ENCODE results near the gene NLGN2. TPM values are rescaled to one million over a fixed set of nuclear protein-coding genes. Genes with fewer than 3 reads are reported as not detected.

Gene NLGN2
- total RNA-seq, 1 experiment from 2014 or later = 16.5 TPM

DNA sequence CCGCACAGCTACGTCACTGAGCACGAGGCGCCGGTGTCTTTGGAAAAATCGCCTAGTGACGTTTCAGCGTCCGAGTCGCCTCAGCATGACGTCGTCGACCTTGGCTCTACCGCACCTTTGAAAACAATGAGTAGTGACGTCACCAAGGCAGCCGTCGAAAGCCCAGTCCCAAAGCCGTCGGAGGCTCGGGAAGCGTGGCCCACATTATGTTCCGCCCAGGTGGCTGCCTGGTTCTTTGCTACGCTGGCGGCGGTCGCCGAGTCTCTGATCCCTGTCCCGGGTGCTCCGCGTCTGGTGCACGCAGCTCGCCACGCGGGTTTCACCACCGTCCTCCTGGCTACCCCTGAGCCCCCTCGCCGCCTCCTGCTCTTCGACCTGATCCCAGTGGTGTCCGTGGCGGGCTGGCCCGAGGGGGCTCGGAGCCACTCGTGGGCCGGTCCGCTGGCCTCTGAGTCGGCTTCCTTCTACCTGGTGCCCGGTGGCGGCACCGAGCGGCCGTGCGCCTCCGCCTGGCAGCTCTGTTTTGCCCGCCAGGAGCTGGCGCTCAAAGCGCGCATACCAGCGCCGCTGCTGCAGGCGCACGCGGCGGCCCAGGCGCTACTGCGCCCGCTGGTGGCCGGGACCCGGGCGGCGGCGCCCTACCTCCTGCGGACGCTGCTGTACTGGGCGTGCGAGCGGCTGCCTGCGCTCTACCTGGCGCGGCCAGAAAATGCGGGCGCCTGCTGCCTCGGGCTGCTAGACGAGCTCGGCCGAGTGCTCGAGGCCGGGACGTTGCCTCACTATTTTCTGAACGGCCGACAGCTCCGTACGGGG lies 29.1 kb downstream of the NLGN2 start:
- peak; percentile 77 for DNase-seq (ENCODE audit: low read depth)

DNA sequence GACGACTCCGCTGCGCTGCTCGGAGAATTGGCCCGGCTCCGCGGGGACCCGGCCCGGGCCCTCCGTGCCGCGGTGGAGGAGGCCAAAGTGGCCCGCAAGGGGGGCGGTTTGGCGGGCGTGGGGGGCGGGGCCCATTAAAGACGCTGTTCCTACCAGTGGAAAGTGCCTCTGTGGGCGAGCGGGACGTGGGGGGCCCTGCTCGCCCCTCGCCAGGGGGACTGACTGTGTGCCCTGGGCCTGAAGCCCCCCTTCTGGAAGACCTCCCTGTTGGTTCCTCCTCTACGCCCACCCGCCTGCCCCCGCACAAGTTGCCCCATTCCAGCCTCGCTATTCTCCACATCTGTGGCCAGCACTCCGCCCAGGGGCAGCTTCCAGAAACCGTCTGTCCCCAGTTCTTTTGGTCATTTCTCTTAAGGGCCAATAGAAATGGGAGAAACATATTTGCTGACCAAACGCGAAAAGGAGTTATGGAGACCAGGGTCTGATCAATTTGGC lies 29.8 kb downstream of the NLGN2 start:
- DNase-seq (ENCODE audit: low read depth) = no peak

DNA sequence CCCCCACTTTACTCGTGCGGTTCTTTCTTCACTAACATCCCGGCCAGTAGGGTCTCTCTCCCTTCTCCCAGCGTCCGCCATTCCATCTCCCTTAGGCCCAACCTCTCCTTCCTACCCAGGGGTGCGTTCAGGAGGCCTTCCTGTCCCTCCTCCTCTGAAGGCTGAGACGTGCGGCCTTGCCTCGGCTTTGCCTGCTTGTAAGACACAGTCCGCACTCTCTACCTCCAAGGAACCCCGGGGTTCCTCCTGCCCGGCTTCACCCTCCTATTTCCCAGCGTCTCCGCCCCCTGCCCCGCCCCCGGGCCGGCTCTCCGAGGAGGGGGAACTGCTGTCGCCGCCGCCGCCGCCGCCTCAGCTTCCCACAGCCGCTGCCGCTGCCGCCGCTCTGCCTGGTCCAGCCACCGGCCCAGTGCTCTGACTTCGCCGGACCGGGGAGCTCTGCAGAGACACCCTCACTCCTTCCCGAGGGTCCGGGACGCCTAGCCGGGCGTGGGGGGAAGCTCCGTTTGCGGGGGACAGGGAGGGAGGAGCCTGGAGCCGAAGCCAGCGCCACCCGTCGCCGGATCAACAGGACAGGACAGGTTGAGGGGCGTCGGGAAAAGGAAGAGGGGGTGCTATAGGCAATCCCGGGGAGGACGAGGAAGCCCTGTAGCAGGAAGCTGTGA lies 30.4 kb downstream of the NLGN2 start:
- DNase-seq (ENCODE audit: low read depth) = no peak

DNA sequence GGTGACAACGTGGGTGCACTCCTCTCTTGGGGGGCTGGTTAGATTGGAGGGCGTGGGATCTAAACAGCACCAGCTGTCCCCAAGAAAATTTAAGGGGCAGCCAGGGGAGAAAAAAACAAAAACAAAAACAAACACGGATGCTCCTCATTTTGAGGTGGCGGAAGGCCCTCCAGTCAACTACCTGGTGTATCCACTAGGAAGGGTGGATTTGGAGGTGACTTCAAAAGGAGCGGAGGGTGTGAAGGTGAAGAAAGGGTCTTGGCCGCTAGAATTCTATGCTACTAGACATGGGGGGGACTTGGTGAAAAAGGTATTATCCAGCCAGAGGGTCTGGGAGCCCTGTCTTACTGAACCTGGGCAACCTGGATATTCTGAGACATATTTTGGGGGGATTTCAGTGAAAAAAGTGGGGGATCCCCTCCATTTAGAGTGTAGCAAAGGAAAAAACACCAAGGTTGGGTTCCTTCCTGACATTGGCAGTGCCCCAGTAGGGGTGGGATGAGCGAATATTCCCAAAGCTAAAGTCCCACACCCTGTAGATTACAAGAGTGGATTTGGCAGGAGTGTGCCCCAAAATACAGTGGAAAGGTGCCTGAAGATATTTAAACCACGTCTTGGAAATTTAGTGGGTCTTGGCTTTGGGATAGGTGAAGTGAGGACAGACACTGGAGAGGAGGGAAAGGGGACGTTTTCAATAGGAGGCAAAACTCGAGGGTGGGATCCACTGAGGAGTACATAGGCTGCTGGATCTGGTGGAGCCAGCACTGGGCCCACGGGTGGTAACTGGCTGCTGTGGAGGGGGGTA lies 31.2 kb downstream of the NLGN2 start:
- no peak for DNase-seq (ENCODE audit: low read depth)

DNA sequence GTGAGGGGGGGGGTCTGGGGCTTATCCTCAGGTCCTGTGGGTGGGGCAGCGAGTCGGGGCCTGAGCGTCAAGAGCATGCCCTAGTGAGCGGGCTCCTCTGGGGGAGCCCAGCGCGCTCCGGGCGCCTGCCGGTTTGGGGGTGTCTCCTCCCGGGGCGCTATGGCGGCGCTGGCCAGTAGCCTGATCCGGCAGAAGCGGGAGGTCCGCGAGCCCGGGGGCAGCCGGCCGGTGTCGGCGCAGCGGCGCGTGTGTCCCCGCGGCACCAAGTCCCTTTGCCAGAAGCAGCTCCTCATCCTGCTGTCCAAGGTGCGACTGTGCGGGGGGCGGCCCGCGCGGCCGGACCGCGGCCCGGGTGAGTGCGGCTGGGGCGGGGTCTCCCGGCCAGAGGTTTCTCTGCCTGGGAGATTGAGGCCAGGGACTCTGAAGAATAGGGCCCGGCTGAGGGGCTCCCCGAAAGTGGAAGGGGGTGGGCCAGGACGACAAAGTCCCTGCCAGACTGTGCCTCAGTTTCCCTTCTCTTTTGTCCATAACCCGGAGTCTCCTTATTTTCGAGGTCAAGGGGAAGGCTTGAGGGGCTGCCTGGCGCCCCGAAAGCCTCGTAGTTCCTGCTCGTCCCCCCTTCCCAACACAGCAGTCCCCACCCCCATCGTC lies 31.9 kb downstream of the NLGN2 start, which contains the start of gene FGF11:
FGF11 (plus strand) TSS at position 51 of the 651 bp plus-strand sequence; CDS start at position 160, 109 bp downstream.
- DNase-seq (ENCODE audit: low read depth) = no peak

DNA sequence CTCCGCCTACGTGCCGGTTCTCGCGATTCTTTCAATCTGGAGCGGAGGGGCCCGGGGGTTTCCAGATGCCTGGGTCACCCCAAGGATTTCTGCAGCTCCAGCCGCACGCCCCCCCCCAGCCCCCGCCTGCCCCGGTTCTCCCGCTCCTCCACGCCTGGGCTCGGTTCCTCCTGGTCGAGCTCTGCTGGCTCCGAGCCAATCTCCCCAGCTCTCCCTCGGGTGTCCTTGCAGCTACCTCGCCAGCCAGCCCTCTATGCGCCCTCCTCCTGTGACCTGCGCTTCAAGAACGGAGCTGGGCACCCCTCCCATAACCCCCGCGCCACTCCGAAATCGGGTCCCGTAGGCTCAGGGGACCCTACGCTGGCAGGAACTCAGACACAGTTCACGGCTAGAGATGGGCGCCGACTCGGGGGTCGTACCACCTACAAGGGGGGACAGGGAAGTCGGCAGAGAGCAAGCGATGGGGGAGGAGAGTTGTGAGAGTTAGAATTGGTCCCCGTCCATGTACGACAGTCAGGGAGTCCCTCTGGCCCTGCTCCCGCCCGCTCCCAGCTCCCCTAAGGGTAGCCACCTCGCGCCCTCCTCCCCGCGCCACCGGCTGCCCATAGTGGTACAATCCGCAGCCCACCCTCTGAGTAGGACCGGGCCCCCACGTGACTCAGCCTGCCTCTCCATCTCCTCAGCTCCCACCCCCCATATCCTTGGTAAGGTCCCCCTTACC lies 32.6 kb downstream of the NLGN2 start:
- DNase-seq (ENCODE audit: low read depth) = peak; percentile 62

DNA sequence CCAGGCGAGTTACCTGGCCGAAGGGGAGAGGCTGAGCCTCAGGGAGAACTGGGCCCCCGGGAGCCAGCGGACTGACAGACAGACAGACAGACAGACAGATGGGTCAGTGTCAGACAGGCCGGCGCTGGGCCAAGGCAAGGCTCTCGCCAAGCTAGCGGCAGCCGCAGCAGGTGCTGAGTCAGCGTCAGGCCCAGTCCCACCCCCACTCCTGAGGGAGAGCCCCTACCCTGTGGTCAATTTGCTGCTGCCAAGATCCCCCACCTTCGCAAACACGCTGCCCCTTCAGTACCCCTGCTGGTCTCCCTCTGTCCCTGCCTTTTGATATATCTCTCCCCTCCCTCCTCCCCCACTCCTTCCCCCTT lies 33.2 kb downstream of the NLGN2 start:
- DNase-seq (ENCODE audit: low read depth) = peak; percentile 53

DNA sequence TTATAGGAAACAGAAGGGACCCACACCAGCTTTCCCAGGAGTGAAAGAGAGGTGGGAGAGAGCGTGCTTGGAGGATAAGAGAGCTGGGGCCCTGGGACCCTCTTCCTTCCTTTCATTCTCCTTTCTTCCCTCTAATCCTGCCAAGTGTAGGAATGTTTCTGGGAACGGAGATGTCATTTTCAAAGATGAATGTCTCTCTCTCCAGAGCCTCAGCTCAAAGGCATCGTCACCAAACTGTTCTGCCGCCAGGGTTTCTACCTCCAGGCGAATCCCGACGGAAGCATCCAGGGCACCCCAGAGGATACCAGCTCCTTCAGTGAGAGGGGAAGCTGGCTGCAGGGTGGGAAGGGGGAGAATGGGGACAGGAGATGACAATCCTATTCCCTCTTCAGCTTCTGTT lies 33.6 kb downstream of the NLGN2 start:
- DNase-seq (ENCODE audit: low read depth) = no peak

DNA sequence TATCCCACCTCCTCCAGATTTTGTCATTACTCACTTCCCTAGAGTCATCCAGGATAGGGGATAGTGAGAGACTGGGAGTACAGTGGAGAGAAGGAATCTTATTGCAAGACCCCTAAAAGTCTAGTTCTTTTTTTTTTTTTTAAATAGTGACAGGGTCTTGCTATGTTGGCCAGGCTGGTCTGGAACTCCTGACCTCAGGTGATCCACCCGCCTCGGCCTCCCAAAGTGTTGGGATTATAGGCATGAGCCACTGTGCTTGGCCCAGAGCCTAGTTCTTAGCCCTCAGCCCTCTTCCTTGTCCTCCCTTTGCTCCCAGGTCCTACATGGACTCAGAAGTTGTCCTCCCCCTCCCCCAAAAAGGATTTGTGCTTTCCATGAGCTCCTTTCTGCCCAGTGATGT lies 34.5 kb downstream of the NLGN2 start:
- DNase-seq (ENCODE audit: low read depth) = no peak

DNA sequence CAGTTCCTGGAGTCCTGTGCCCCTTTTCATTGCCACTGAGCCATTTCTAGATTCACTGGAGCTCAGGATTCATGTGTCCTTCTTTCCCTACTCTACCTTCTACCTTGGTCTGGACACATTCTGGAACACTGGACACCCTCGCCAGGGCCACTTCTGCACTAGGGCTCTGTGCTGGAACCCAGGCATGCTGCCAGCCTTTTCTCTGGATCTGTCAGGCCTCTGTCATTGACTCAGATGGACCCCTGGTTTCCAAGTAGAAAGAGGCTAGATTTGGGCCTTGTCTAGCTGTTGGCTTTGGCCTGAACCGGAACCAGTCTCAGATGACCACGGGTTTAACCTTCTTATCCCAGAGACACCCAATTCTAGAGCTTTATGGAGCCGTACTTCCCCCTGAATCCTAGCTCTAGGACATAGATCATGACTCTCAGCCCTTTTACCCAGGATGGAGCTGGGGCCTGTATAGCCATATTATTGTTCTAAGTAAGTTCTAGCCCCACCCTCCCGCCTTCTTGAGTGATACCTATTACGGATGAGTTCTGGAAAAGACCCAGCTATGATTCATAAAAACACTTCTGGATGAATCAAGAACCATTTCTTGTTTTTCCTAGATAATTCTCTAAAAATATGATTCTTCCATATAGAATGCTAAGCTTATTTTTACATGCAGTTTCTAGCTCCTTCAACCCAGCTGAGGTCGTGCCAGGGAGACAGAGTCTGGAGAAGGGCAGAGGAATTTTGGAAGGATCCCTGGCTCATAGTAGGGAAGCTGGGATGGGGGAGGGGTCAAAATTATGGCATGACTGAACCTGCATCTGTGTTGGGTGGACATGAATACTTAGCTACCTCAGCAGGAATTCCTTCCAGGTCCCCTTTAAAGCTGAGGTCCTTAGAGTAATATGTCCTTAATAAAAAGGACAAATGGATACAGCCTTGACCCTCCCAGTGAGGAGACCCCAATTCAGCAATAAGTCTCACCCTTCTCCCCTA lies 36.1 kb downstream of the NLGN2 start:
- peak; percentile 56 for DNase-seq (ENCODE audit: low read depth)

DNA sequence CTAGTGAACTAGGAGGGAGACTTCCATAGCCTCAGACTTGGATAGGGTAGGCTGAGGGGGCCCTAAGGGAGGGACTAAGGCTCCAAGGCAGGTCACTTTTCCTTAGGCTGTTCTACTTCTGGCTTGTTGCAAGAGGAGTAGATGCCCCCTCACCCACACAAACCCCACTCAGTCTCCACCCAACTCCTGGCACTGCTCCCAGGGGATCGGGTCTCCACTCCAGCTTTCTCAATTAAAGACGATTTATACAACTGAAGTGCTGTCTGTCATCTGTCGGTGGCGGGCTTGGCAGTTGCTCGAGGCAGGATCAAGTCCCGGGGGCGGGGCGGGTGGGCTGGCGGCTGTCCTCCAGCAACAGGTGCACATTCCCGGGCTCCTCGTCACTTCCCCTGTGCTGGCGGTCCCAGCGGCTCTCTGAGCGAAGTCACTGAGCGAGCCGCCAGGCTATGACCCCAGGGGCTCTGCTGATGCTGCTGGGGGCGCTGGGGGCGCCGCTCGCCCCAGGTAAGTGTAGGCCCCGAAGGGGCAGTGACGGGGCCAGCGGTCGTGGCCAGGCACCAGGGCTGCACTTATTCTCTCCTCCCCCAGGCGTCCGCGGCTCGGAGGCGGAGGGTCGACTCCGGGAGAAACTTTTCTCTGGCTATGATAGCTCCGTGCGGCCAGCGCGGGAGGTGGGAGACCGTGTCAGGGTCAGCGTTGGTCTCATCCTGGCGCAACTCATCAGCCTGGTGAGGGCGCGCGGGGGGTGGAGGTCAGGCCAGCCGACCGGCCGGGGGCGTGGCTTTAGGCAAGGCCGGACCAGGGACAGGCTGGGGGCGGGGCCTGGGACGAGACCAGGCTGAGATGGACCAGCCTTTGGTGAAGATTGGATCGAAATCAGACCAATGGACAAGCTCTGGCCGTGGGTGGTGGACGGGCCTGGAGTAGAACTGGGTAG lies 37.3 kb downstream of the NLGN2 start, which contains the start of gene CHRNB1:
CHRNB1 (plus strand) TSS at position 380 of the 937 bp plus-strand sequence; CDS start at position 447, 67 bp downstream.
- peak; percentile 61 for DNase-seq (ENCODE audit: low read depth)

DNA sequence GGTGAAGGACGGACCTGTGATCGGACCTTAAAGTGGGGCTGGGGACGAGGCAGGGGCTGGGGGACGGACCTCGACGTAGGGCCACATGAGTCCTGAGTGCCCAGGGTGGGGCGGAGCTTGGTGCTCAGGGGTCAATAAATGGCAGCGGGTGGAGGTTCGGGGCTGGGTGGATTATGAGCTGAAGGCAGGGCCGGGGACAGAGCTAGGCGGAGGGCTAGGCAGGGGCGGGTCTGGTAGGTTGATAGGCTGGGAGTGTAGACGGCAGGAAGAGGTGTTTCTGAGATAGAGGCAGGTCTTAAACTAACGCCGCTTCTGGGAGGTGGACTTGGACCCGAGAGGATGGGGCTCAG lies 37.9 kb downstream of the NLGN2 start:
- DNase-seq (ENCODE audit: low read depth) = no peak

DNA sequence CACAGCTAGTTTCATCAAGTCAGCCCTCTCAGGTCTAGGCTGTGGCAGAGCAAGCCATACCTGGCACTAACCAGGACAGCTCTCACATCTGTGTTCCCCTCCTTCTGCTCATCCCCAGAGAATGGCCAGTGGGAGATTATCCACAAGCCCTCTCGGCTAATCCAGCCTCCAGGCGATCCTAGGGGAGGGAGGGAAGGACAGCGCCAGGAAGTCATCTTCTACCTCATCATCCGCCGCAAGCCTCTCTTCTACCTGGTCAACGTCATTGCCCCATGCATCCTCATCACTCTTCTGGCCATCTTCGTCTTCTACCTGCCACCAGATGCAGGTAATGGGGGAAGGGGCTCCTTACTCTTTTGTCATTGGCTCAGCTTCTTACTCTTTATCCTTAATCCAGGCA lies 40.8 kb downstream of the NLGN2 start:
- no peak for DNase-seq (ENCODE audit: low read depth)

DNA sequence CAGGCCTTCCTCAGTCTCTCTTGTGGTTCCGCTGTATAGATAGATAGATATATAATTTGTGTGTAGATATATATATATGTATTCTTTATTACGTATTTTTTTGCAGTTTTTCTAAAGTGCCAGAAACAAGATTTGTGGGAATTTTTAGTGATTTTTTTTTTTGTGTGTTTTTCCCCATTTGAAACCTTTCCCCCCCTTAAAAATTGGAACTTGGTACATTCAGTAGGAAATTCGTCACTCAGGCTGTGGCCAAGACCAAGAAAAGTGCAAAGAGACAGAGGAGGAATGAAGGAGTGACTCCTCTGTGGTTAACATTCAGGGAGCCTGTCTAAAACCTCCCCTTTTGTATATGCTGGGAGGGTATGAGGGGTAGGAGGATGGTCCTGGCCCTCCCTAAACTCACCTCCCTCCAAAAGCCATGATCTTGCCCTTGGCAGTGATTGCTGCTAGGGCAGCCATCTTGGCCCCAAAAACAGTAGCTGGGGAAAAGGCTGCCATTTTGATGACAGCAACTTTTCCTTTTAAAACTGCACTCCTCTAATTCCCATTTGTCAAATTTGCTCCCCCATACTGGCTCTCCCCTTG lies 52.4 kb downstream of the NLGN2 start:
- no peak for DNase-seq (ENCODE audit: low read depth)

DNA sequence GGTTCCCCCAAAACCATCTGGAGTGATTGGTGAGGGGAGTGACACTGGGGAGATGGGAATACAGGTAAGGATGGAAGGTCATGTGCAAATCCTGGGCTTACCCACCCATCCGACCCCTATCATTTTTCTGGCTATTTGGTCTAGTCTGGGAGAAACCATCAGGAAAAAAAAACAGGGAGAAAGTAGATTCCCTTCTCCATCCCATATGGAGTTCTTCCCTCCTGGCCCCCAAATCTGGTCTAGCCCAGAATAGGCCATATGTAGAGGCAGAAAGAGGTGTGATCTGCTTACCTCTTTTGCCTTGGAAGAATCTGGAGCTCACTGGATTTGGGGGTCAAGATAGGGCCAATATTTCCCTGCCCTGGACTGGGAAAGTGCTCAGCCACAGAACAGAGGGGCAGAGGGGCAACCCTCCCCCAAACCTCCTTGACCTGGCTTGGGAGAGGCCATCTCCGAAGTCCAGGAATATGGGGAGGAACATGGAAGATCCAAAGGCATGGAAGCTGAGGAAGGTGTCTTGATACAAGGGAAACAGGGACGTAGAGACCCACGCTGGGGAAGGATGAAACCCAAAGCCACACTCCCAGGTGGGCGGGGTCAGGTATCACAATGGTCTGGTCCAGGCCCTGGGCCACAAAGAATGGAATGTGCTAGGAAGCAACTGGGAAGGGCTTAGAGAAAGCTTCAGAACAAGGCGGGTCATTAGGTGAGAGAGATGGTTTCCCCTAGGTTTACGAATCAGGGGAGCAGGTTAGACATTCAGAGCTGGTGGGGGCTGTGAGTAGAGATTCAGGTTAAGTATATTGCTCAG lies 53.4 kb downstream of the NLGN2 start:
- no peak for DNase-seq (ENCODE audit: low read depth)

DNA sequence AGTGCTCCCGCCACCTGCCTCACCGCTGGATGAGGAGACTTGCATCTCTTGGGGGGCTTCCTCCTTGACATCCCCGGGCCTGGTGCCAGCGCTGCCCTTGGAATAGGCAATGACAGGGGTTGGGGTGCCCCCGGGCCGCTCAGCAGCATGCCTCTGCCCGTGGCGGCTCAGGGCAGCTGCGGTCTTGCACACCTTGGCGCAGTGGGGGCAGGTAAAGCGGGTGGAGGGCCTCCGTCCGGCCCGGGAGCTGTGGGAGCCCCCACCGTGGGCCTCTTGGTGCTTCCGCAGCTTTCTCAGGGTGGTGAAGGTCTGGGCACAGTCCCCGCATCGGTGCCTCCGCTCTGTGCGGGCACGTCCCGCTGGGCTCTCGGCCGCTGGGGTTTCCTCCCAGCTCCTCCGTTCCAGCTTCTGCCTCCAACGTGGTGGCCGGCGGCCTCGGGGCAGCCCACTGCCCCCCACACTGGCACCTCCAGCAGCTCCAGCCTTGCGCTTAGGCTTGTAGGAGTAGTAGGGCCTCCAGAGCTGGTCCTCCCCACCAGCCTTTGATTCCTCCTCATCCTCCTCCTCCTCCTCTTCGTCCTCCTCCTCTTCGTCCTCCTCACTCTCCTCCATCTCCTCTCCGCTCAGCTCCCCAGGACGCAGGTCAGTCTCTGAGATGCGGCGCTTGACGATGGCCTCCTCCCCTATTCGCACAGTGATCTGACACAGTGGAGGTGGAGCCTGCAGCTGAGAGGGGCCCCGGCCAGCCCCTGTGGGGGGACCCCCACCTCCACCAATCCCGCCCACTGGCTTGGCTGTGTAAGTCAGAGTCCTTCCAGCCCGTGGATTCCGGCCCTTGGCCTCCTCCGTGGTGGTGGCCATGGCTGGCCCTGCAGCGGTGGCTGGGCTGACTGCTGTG lies 55.1 kb downstream of the NLGN2 start:
- no peak for DNase-seq (ENCODE audit: low read depth)

Measured in M059J (cell line).